Transverse colon (tissue), 4 donors: Measurements from ENCODE around the gene ZNF184. TPM values are rescaled to one million over a fixed set of nuclear protein-coding genes. Genes with fewer than 3 reads are reported as not detected.

Experiments used
- DNase-seq: peaks from one replicate; pipeline ENCODE4 v3.0.0-alpha.2; 2019
- H3K27ac ChIP-seq, 4 donors: fragments of 200-600 bp; sonication (generic); 2 replicates each; pipeline ENCODE4 v1.5.1; 2016 to 2018; ENCODE audit warnings: inconsistent platforms in 4 of 4
- H3K27me3 ChIP-seq: fragments of 200-600 bp; sonication (generic); 2 replicates; pipeline ENCODE4 v1.5.1; 2017; ENCODE audit warnings: inconsistent platforms
- H3K36me3 ChIP-seq, 4 donors: fragments of 200-600 bp; sonication (generic); 2 replicates each; pipeline ENCODE4 v1.5.1; 2017 to 2019; ENCODE audit warnings: inconsistent platforms in 4 of 4
- H3K4me1 ChIP-seq, 4 donors: fragments of 200-600 bp; sonication (generic); 2 replicates each; pipeline ENCODE4 v1.5.1; 2017 to 2020; ENCODE audit warnings: inconsistent platforms in 4 of 4
- H3K4me3 ChIP-seq, 4 donors: fragments of 200-600 bp; sonication (generic); 1 replicate in 1 of 4; 2 replicates in 3 of 4; pipeline versions ENCODE4 v1.5.1 to v1.6.1; 2017 to 2019; ENCODE audit warnings: inconsistent platforms in 4 of 4
- H3K9me3 ChIP-seq, 2 donors: fragments of 200-600 bp; sonication (generic); 2 replicates each; pipeline ENCODE4 v1.5.1; 2017 to 2019; ENCODE audit warnings: inconsistent platforms in 2 of 2
- CTCF ChIP-seq, 5 experiments: fragments of 200-600 bp in 3 of 5; fragments of 450-650 bp in 2 of 5; sonication (generic) in 3 of 5; IDR thresholded peaks; 1 replicate in 2 of 5; 2 replicates in 3 of 5; pipeline ENCODE4 v1.5.1; 2016 to 2017; ENCODE audit warnings: antibody characterized with exemption in 5 of 5, inconsistent platforms in 3 of 5, mild to moderate bottlenecking in 2 of 5, moderate library complexity in 1 of 5
- EP300 ChIP-seq: sonication (generic); formaldehyde crosslinking; IDR thresholded peaks from one replicate; pipeline ENCODE4 v1.6.1; 2017; ENCODE audit warnings: antibody characterized with exemption, low read depth
- POLR2A ChIP-seq: fragments of 450-650 bp; IDR thresholded peaks from one replicate; pipeline ENCODE4 v1.6.1; 2016; ENCODE audit warnings: antibody characterized with exemption, mild to moderate bottlenecking, moderate library complexity
- POLR2AphosphoS5 ChIP-seq, 3 donors: sonication (generic); formaldehyde crosslinking; IDR thresholded peaks; one replicate each; pipeline ENCODE4 v1.6.1; 2016; ENCODE audit warnings: antibody characterized with exemption in 3 of 3
- WGBS, 2 donors: methylation state at CpG; one replicate each; pipeline ENCODE4 v1.1.5; 2018; ENCODE audit warnings: low coverage in 1 of 2; 5-methylcytosine and 5-hydroxymethylcytosine counted together
- in situ Hi-C, 4 donors: fragments of 200-750 bp; cut with MboI; loops; one replicate each; pipeline versions ENCODE4 v1.15.0 to v1.15.1; 2017; ENCODE audit warnings: low sequenced_read_pairs in 3 of 4, low pct_ligation_motif_present in 1 of 4, low pct_unique_long_range_greater_than_20kb in 1 of 4
- intact Hi-C: fragments of 100-400 bp; cut with DNase I; formaldehyde crosslinking; loops from one replicate; pipeline ENCODE4 v1.15.1; 2023; ENCODE audit warnings: low total_unique reads
- total RNA-seq, 4 donors: library from RNA; depleted of rRNA; stranded (reverse); fragments of >200 nt; gene quantifications; one replicate each; pipeline ENCODE4 v1.1.0, GENCODE V29; 2016

ZNF184 gene
- total RNA-seq, 4 donors from 2014 or later = 2.8 to 9.7 (median 6.9) TPM

DNA sequence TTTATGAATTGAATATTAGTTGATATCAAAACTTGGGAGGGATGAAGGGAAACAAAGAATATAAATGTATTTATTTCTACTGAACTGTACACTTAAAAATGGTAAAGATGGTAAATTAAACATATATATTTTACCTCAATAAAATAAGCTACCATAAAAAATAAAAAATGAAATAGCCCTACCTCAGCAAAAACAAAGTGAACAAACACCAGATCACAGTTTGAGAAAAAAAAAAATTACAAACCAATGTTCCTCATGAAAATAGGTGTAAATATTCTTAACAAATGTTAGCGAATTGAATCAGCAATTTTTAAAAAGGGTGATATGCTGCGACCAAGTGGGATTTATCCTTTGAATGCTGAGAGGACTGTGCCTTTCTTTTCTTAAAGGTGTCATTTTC is 28.3 kb upstream of the ZNF184 start:
- DNase-seq = no peak
- 61 to 86% methylated on average over 2 of the region's 2 CpGs for WGBS, 2 donors
- intact Hi-C loops (no loop called here), in situ Hi-C loops (loop anchor here in 3 of 4 donors (25.0 kb wide), 7 partner anchors 236 to 1189 kb away; partner anchors contain the start of gene OR2B2 (in 1 of the 3))
- TF ChIP-seq EP300 (no peak), CTCF (IDR thresholded peaks at IDR 0.05) (no peak), POLR2AphosphoS5 (IDR thresholded peaks at IDR 0.05) (no peak), POLR2A (no peak)
- H3K4me3 ChIP-seq = no peak overlapping the region
- H3K36me3 ChIP-seq = no peaks in the 10 kb centered on the region
- peaks cover 60% of the 10 kb centered on the region for H3K27me3 ChIP-seq
- no peaks in the 10 kb centered on the region for H3K9me3 ChIP-seq
- H3K4me1 ChIP-seq = peaks cover 0 to 17% (median 10%) of the 10 kb centered on the region in 4 donors
- no peak overlapping the region for H3K27ac ChIP-seq

DNA sequence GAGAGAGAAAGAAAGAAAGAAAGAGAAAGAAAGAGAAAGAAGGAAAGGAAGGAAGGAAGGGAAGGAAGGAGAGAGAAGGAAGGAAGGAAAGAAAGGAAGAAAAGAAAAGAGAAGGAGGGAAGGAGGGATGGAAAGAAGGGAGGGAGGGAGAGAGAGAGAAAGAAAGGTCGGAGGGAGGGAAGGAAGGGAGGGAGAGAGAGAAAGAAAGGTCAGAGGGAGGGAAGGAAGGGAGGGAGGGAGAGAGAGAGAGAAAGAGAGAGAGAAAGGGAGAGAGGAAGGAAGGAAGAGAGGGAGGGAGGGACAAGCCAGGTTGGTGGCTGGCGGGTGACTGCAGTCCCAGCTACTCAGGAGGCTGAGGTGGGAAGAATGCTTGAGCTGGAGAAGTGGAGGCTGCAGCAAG is 27.3 kb upstream of the ZNF184 start:
- no peak for DNase-seq
- no peak overlapping the region for H3K4me3 ChIP-seq
- peaks cover 0 to 22% (median 13%) of the 10 kb centered on the region in 4 donors for H3K4me1 ChIP-seq
- no peaks in the 10 kb centered on the region for H3K36me3 ChIP-seq
- H3K9me3 ChIP-seq = no peaks in the 10 kb centered on the region
- no peak for TF ChIP-seq POLR2A
- TF ChIP-seq POLR2AphosphoS5 (IDR thresholded peaks at IDR 0.05) = no peak
- TF ChIP-seq CTCF (IDR thresholded peaks at IDR 0.05) = no peak
- TF ChIP-seq EP300 = no peak
- in situ Hi-C loops (loop anchor here in 3 of 4 donors (25.0 kb wide), 7 partner anchors 237 to 1188 kb away; partner anchors contain the start of gene OR2B2 (in 1 of the 3)), intact Hi-C loops (no loop called here)
- H3K27me3 ChIP-seq = peaks cover 70% of the 10 kb centered on the region
- 46 to 50% methylated on average over 2 of the region's 2 CpGs for WGBS, 2 donors
- H3K27ac ChIP-seq = no peak overlapping the region

DNA sequence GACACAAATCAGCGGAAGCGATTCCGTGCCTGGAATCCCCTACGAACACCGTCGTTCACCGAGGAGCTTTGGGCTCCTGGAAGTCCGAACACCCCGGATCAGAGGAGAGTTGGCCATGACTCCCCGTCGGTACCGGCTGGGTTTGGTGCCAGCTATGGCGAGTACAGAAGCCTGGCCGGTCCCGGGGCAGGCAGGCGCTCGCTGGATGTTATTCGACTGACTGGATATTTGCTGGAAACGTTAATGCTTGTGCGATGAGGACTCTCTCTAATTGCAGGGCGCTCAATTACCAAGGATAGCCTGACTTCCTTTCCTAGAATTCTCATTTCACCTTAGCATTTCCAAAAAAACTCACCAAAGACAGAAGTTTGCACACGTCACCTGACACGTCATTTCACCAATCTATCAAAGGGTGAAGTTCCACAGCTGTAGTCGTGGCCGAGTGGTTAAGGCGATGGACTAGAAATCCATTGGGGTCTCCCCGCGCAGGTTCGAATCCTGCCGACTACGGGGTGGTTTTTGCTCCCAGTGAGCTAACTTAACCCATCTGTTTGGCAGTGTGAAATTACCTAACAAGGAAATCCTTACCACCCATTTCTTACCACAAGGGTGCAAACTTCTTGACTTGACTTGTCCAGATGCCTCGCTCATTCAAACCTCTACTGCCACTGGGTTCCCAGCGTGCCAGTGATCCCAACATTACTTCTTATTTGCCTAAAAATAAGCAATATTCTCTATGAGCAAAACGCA is 22.7 kb upstream of the ZNF184 start:
- H3K4me3 ChIP-seq = peak overlapping the region in 3 of 4 donors; percentile 7 to 36 (median 21)
- TF ChIP-seq EP300 (no peak), POLR2A (no peak), CTCF (IDR thresholded peaks at IDR 0.05) (no peak), POLR2AphosphoS5 (IDR thresholded peaks at IDR 0.05) (no peak)
- intact Hi-C loops (no loop called here), in situ Hi-C loops (loop anchor here in 1 of 4 donors (25.0 kb wide), 1 partner anchor 417 kb away; the partner anchor contains the start of gene OR2B2)
- H3K27me3 ChIP-seq = peaks cover 72% of the 10 kb centered on the region
- no peaks in the 10 kb centered on the region for H3K36me3 ChIP-seq
- no peak for DNase-seq
- WGBS, 2 donors = 11 to 21% methylated on average over 7 to 31 of the region's 34 CpGs
- H3K4me1 ChIP-seq = peaks cover 0 to 9% (median 4%) of the 10 kb centered on the region in 4 donors
- H3K27ac ChIP-seq = no peak overlapping the region
- no peaks in the 10 kb centered on the region for H3K9me3 ChIP-seq

DNA sequence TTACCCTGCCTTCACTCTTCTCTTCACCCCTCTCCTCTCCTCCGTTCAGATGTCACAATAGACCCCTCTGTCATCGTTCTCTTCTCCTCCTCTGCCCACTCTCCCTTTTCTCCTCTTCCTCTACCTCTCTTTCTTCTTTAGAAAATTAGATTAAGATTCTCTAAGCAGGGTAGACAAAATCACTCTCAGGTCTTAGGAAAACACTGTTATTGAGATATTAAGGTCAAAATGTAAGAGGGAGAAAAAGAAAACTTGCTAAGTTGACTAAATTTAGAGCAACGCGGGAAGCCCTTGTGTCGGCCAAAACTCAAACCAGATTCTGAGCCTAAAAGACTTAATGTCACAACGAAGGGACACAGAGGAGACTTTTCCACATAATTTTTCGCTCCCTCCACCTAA is 22.1 kb upstream of the ZNF184 start:
- peaks cover 0 to 9% (median 4%) of the 10 kb centered on the region in 4 donors for H3K4me1 ChIP-seq
- H3K4me3 ChIP-seq = peak overlapping the region in 3 of 4 donors; percentile 7 to 36 (median 21)
- H3K9me3 ChIP-seq = no peaks in the 10 kb centered on the region
- no peaks in the 10 kb centered on the region for H3K36me3 ChIP-seq
- no peak overlapping the region for H3K27ac ChIP-seq
- in situ Hi-C loops = loop anchor here in 1 of 4 donors (25.0 kb wide), 1 partner anchor 417 kb away; the partner anchor contains the start of gene OR2B2
- intact Hi-C loops = no loop called here
- TF ChIP-seq POLR2A = no peak
- no peak for TF ChIP-seq CTCF (IDR thresholded peaks at IDR 0.05)
- TF ChIP-seq POLR2AphosphoS5 (IDR thresholded peaks at IDR 0.05) = no peak
- TF ChIP-seq EP300 = no peak
- 17 to 32% methylated on average over 6 to 7 of the region's 7 CpGs for WGBS, 2 donors
- no peak for DNase-seq
- H3K27me3 ChIP-seq = peaks cover 66% of the 10 kb centered on the region
